A549 treated with AZD9567 at 1 μM for 4 hours (cell line): Measurements from ENCODE around the gene GATD1. TPM values are rescaled to one million over a fixed set of nuclear protein-coding genes. Genes with fewer than 3 reads are reported as not detected.

Experiments
- total RNA-seq: library from RNA; stranded (reverse); fragments of 200-300 nt; extraction: Qiagen RNA extraction; gene quantifications from 5 replicates; pipeline ENCODE4 v1.2.3, GENCODE V29; 2022; ENCODE audit not compliant: insufficient read depth

The GATD1 gene
- total RNA-seq: 33.6 to 50.1 TPM (median 49.2 TPM) in 5 replicates

GRCh38 chr11:777288-778255 lies at the start of gene GATD1:
TSS of gene GATD1 (minus strand) at chr11:777487. CDS start at chr11:777462, 25 bp downstream.

GRCh38 chr11:818396-819128 lies 41.3 kb upstream of the GATD1 start, which contains the start of gene PNPLA2:
TSS of gene PNPLA2 (plus strand) at chr11:818914. CDS start at chr11:819719, 805 bp downstream.

GRCh38 chr11:809287-810039 lies 32.2 kb upstream of the GATD1 start, which contains the start of gene RPLP2:
TSS of gene RPLP2 (plus strand) at chr11:809967. CDS start at chr11:810235, 268 bp downstream.

GRCh38 chr11:798093-798713 lies 20.9 kb upstream of the GATD1 start, which contains the start of gene SLC25A22:
TSS of gene SLC25A22 (minus strand) at chr11:798281. CDS start at chr11:795006, 3,275 bp downstream.

GRCh38 chr11:789943-790342 lies 12.7 kb upstream of the GATD1 start, which contains the start of gene CEND1:
TSS of gene CEND1 (minus strand) at chr11:790090. CDS start at chr11:788576, 1,514 bp downstream.

GRCh38 chr11:747158-748006 lies 29.9 kb downstream of the GATD1 start, which contains the start of gene TALDO1:
TSS of gene TALDO1 (plus strand) at chr11:747464. CDS start at chr11:747482, 18 bp downstream.

Other genes starting within 250 kb of the GATD1 start
- gene HRAS, start 241.9 kb downstream of the GATD1 start, total RNA-seq: 124 to 168 TPM (median 154 TPM) in 5 replicates
- gene LRRC56, start 240.0 kb downstream of the GATD1 start, total RNA-seq: 0.73 to 1.4 TPM (median 0.86 TPM) in 5 replicates
- 2.3 to 2.8 TPM (median 2.5 TPM) in 4 of 5 replicates, not detected in the other for gene LMNTD2, start 216.7 kb downstream of the GATD1 start, total RNA-seq
- gene RASSF7, start 216.5 kb downstream of the GATD1 start, total RNA-seq: 36.4 to 53.5 TPM (median 50.1 TPM) in 5 replicates
- gene PHRF1, start 201.0 kb downstream of the GATD1 start, total RNA-seq: 26.7 to 41.0 TPM (median 39.1 TPM) in 5 replicates
- gene IRF7, start 161.5 kb downstream of the GATD1 start, total RNA-seq: 7.7 to 13.2 TPM (median 10.5 TPM) in 5 replicates
- 0.02 to 0.09 TPM (median 0.05 TPM) in 4 of 5 replicates, not detected in the other for gene CDHR5, start 152.5 kb downstream of the GATD1 start, total RNA-seq
- gene SCT, start 150.3 kb downstream of the GATD1 start, total RNA-seq: not detected in 5 replicates
- gene DRD4, start 140.2 kb downstream of the GATD1 start, total RNA-seq: 0.33 to 0.56 TPM (median 0.52 TPM) in 4 of 5 replicates, not detected in the other
- gene DEAF1, start 82.3 kb downstream of the GATD1 start, total RNA-seq: 27.7 to 36.3 TPM (median 31.2 TPM) in 5 replicates
- 8.6 to 11.0 TPM (median 10.4 TPM) in 5 replicates for gene TMEM80, start 81.7 kb downstream of the GATD1 start, total RNA-seq
- 64.8 to 132 TPM (median 122 TPM) in 5 replicates for gene EPS8L2, start 71.3 kb downstream of the GATD1 start, total RNA-seq
- gene TALDO1, start 30.0 kb downstream of the GATD1 start, total RNA-seq: 386 to 459 TPM (median 396 TPM) in 5 replicates
- gene CEND1, start 12.6 kb upstream of the GATD1 start, total RNA-seq: 2.0 to 6.3 TPM (median 2.2 TPM) in 5 replicates
- 34.5 to 47.7 TPM (median 37.4 TPM) in 5 replicates for gene SLC25A22, start 20.8 kb upstream of the GATD1 start, total RNA-seq
- 8.7 to 16.2 TPM (median 15.7 TPM) in 5 replicates for gene PIDD1, start 27.7 kb upstream of the GATD1 start, total RNA-seq
- gene RPLP2, start 32.5 kb upstream of the GATD1 start, total RNA-seq: 1,691 to 2,650 TPM (median 2,403 TPM) in 5 replicates
- gene PNPLA2, start 41.4 kb upstream of the GATD1 start, total RNA-seq: 47.4 to 71.6 TPM (median 65.8 TPM) in 5 replicates
- gene CRACR2B, start 50.4 kb upstream of the GATD1 start, total RNA-seq: 2.6 to 6.3 TPM (median 5.7 TPM) in 5 replicates
- gene CD151, start 55.5 kb upstream of the GATD1 start, total RNA-seq: 775 to 859 TPM (median 829 TPM) in 5 replicates
- gene POLR2L, start 65.0 kb upstream of the GATD1 start, total RNA-seq: 634 to 722 TPM (median 687 TPM) in 5 replicates
- gene TSPAN4, start 65.4 kb upstream of the GATD1 start, total RNA-seq: 123 to 190 TPM (median 181 TPM) in 5 replicates
- 74.8 to 78.2 TPM (median 75.3 TPM) in 5 replicates for gene CHID1, start 133.3 kb upstream of the GATD1 start, total RNA-seq
- gene AP2A2, start 148.4 kb upstream of the GATD1 start, total RNA-seq: 31.8 to 39.9 TPM (median 36.6 TPM) in 5 replicates